ENCODE measurements around the gene NRBP1. TPM values are rescaled to one million over a fixed set of nuclear protein-coding genes. Genes with fewer than 3 reads are reported as not detected.

NRBP1 gene
- total RNA-seq, 1 experiment from 2014 or later: 66.6 TPM

GRCh38 chr2:27409321-27410073 is 18.9 kb upstream of the NRBP1 start, which contains the start of gene PPM1G:
Gene PPM1G, minus strand, starts transcription at chr2:27409591. Its CDS starts 169 bp downstream, at chr2:27409422.
- Histone ChIP-seq H3F3A (ENCODE audit: low read length, unreplicated experiment) (no peaks in the 10 kb centered on the region), H3K36me3 (ENCODE audit: low read depth, low read length) (peaks cover 3% of the 10 kb centered on the region; the same call in 1 of the 2 replicates), H2AFZ (ENCODE audit: low read length) (peak within 1 kb of the TSS; percentile 90), H3K9me2 (replicated peaks; ENCODE audit: low read length) (no peaks in the 10 kb centered on the region), H3K4me1 (ENCODE audit: insufficient read depth, low read length) (peaks cover 21% of the 10 kb centered on the region; the same call in 1 of the 2 replicates), H3K9ac (ENCODE audit: low read length) (peak within 1 kb of the TSS; percentile 91), H3K79me2 (ENCODE audit: low read length) (peaks cover 49% of the 10 kb centered on the region), H3K27ac (ENCODE audit: low read length) (peak within 1 kb of the TSS; percentile 50), H3K9me3 (ENCODE audit: low read length) (no peaks in the 10 kb centered on the region), H3K4me2 (ENCODE audit: low read length) (peak within 1 kb of the TSS; percentile 96), H4K20me1 (ENCODE audit: low read length) (peaks cover 27% of the 10 kb centered on the region), H3K4me3 (ENCODE audit: low read length) (peak within 1 kb of the TSS; percentile 77), H3K27me3 (ENCODE audit: low read length) (no peaks in the 10 kb centered on the region)
- no TSS peak for BruUV-seq (replicated peaks)
- DNase-seq (peak; percentile 96), ATAC-seq (peak; percentile 97)
- POLR2A ChIA-PET (ENCODE audit: unreplicated experiment): interaction anchor here (0.5 to 1.2 kb wide), 6 partner anchors 19 to 1065 kb away, joined by 3 to 10 read pairs (median 6); partner anchors contain the start of genes EIF2B4, NRBP1 and SNX17
- intact Hi-C loops (cut with micrococcal nuclease): loop anchor here (1.0 to 10.0 kb wide), 3 partner anchors 19 to 245 kb away; partner anchors contain the start of genes CCDC121, GPN1 and NRBP1
- CTCF ChIA-PET: interaction anchor here (1.0 to 1.2 kb wide), 3 partner anchors 20 to 280 kb away, joined by 3 to 4 read pairs (median 3); no protein-coding TSS in a partner anchor
- TF ChIP-seq EZH2 (IDR thresholded peaks at IDR 0.05; ENCODE audit: low read length, unreplicated experiment) (no peak), CTCF (conservative IDR thresholded peaks at IDR 0.05; ENCODE audit: low read depth, low read length) (no peak)

- ATAC-seq: no peak
- Histone ChIP-seq H3K4me2 (ENCODE audit: low read length) (no peak overlapping the region), H3K4me1 (ENCODE audit: insufficient read depth, low read length) (peaks cover 9% of the 10 kb centered on the region; the same call in 1 of the 2 replicates), H3K9me2 (replicated peaks; ENCODE audit: low read length) (no peaks in the 10 kb centered on the region), H3K79me2 (ENCODE audit: low read length) (peaks cover 18% of the 10 kb centered on the region), H2AFZ (ENCODE audit: low read length) (no peak overlapping the region), H3K9me3 (ENCODE audit: low read length) (no peaks in the 10 kb centered on the region), H3K4me3 (ENCODE audit: low read length) (no peak overlapping the region), H3K9ac (ENCODE audit: low read length) (no peak overlapping the region), H3K36me3 (ENCODE audit: low read depth, low read length) (peaks cover under 1% of the 10 kb centered on the region; the same call in 1 of the 2 replicates), H3K27me3 (ENCODE audit: low read length) (no peaks in the 10 kb centered on the region), H3K27ac (ENCODE audit: low read length) (no peak overlapping the region), H4K20me1 (ENCODE audit: low read length) (peaks cover 8% of the 10 kb centered on the region), H3F3A (ENCODE audit: low read length, unreplicated experiment) (no peaks in the 10 kb centered on the region)
- CTCF ChIA-PET: no interaction called here
- intact Hi-C loops (cut with micrococcal nuclease): no loop called here
- BruUV-seq (replicated peaks): no TSS peak
- POLR2A ChIA-PET (ENCODE audit: unreplicated experiment): no interaction called here
- no peak for DNase-seq
- TF ChIP-seq EZH2 (IDR thresholded peaks at IDR 0.05; ENCODE audit: low read length, unreplicated experiment) (no peak), CTCF (conservative IDR thresholded peaks at IDR 0.05; ENCODE audit: low read depth, low read length) (no peak), EZH2phosphoT487 (IDR thresholded peaks at IDR 0.05; ENCODE audit: borderline replicate concordance, low read length) (no peak)
These were observed 15.8 kb upstream of the NRBP1 start for GRCh38 chr2:27412419-27413152.

Measured in PC-3 (cell line).